Measurements from ENCODE around the gene GMPPB.
"Not testable (repeated sequence)": the region's sequence is repeated elsewhere in the genome, so short reads cannot be mapped to it uniquely, and the experiment has no call there.

The GMPPB gene

DNA sequence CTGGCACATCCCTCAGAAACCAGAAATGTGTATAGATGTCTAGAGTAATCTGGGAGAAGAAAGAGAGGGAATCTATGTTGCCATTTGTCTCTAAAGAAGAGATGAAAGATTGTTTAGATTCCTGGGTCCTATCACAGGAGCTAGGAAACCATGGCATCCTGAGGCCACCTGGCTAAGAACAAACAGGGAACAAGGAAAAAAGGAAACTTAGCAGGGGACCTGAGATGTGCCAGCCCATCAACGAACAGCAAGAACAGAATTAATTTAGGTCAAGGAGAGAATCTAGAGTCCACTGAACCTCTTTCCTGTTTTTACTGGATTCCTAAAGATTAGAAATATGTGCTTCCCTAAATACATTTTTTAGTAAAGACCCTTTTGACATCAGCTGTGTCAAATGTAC lies 32.3 kb upstream of the GMPPB start:
- H3K27me3 ChIP-seq (ENCODE audit: control insufficient read depth, insufficient read depth, low read length): no peaks in the 10 kb centered on the region
- H3K4me2 ChIP-seq (ENCODE audit: low read length): no peak overlapping the region
- H3K9ac ChIP-seq: no peak overlapping the region
- H3K4me1 ChIP-seq: peaks cover 18% of the 10 kb centered on the region
- TF ChIP-seq, protein P1, sequence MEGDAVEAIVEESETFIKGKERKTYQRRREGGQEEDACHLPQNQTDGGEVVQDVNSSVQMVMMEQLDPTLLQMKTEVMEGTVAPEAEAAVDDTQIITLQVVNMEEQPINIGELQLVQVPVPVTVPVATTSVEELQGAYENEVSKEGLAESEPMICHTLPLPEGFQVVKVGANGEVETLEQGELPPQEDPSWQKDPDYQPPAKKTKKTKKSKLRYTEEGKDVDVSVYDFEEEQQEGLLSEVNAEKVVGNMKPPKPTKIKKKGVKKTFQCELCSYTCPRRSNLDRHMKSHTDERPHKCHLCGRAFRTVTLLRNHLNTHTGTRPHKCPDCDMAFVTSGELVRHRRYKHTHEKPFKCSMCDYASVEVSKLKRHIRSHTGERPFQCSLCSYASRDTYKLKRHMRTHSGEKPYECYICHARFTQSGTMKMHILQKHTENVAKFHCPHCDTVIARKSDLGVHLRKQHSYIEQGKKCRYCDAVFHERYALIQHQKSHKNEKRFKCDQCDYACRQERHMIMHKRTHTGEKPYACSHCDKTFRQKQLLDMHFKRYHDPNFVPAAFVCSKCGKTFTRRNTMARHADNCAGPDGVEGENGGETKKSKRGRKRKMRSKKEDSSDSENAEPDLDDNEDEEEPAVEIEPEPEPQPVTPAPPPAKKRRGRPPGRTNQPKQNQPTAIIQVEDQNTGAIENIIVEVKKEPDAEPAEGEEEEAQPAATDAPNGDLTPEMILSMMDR (IDR thresholded peaks at IDR 0.05): no peak
- H3K9me3 ChIP-seq (ENCODE audit: control insufficient read depth, low read length): no peaks in the 10 kb centered on the region
- peaks cover 56% of the 10 kb centered on the region for H3K79me2 ChIP-seq
- no peak overlapping the region for H2AFZ ChIP-seq
- H3K36me3 ChIP-seq (ENCODE audit: control insufficient read depth, insufficient read depth, low read length): no peaks in the 10 kb centered on the region
- H3K27ac ChIP-seq: no peak overlapping the region
- H3K4me3 ChIP-seq (ENCODE audit: low read depth, low read length): no peak overlapping the region

DNA sequence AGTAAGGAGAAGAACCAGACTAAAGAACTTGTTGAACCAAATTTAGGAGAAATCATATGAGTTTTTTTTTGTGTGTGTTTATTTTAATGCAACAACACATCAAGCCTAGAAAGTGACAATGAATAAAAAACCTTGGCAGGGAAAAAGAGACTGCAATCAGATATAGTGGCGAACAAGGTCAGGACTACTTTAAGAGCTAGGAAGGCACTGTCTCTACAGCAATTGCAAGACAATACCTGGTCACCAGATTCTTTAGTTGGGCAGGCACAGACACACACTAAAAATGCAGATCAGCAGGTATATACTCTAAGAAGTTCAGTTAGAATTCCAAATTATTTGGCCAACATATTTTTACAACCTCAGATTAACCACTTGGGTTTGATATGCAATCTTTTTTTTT lies 30.8 kb upstream of the GMPPB start:
- H3K27ac ChIP-seq: no peak overlapping the region
- no peaks in the 10 kb centered on the region for H3K9me3 ChIP-seq (ENCODE audit: control insufficient read depth, low read length)
- no peaks in the 10 kb centered on the region for H3K27me3 ChIP-seq (ENCODE audit: control insufficient read depth, insufficient read depth, low read length)
- TF ChIP-seq, protein P1 (IDR thresholded peaks at IDR 0.05): no peak
- H3K79me2 ChIP-seq: peaks cover 53% of the 10 kb centered on the region
- H2AFZ ChIP-seq: no peak overlapping the region
- H3K4me3 ChIP-seq (ENCODE audit: low read depth, low read length): no peak overlapping the region
- no peaks in the 10 kb centered on the region for H3K36me3 ChIP-seq (ENCODE audit: control insufficient read depth, insufficient read depth, low read length)
- H3K4me2 ChIP-seq (ENCODE audit: low read length): no peak overlapping the region
- H3K9ac ChIP-seq: no peak overlapping the region
- peaks cover 18% of the 10 kb centered on the region for H3K4me1 ChIP-seq

DNA sequence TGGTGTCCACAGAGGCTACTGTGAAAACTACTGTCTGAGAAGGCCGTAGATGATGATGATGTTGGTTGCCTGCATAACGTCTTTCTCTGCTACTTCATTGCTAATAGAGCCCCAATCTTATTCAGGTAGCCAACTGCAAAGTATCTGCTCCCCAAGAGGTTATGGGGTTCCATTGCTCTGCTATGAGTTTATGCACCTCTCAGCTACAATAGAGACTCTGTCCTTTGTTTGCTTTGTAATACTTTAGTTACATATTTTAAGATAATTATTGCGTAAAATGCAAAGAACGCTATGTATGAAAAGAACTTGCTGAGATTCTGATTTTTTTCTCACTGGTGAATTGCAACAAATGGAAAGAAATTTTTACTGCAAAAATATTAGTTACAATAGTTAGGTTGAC lies 27.8 kb upstream of the GMPPB start:
- peaks cover 10% of the 10 kb centered on the region for H3K4me1 ChIP-seq
- H3K9me3 ChIP-seq (ENCODE audit: control insufficient read depth, low read length): no peaks in the 10 kb centered on the region
- H2AFZ ChIP-seq: no peak overlapping the region
- no peaks in the 10 kb centered on the region for H3K27me3 ChIP-seq (ENCODE audit: control insufficient read depth, insufficient read depth, low read length)
- TF ChIP-seq, protein P1 (IDR thresholded peaks at IDR 0.05): no peak
- H3K4me2 ChIP-seq (ENCODE audit: low read length): no peak overlapping the region
- no peak overlapping the region for H3K4me3 ChIP-seq (ENCODE audit: low read depth, low read length)
- H3K9ac ChIP-seq: no peak overlapping the region
- no peak overlapping the region for H3K27ac ChIP-seq
- H3K36me3 ChIP-seq (ENCODE audit: control insufficient read depth, insufficient read depth, low read length): no peaks in the 10 kb centered on the region
- H3K79me2 ChIP-seq: peaks cover 45% of the 10 kb centered on the region

DNA sequence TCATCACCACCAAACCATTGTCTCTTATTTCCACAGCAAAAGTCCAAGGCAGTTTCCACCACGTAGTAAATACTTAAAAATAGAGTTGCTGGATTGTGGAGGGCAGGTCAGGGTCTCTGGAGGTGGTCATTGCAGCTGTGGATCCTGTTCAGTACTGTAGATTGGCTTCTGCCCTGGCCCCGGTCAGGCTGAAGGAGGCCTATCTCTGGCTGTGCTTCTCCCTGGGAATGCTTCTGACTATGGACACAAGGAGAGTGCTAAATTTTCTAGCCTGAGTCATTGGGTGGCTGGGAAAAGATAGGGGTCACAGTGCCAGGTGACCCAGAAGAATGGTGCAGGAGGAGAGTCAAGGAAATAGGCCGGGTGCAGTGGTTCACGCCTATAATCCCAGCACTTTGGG lies 26.3 kb upstream of the GMPPB start:
- Histone ChIP-seq H3K4me2 (ENCODE audit: low read length) (no peak overlapping the region), H3K4me3 (ENCODE audit: low read depth, low read length) (no peak overlapping the region), H3K4me1 (peaks cover 10% of the 10 kb centered on the region), H2AFZ (no peak overlapping the region), H3K79me2 (peaks cover 44% of the 10 kb centered on the region), H3K36me3 (ENCODE audit: control insufficient read depth, insufficient read depth, low read length) (no peaks in the 10 kb centered on the region), H3K9me3 (ENCODE audit: control insufficient read depth, low read length) (no peaks in the 10 kb centered on the region), H3K27me3 (ENCODE audit: control insufficient read depth, insufficient read depth, low read length) (no peaks in the 10 kb centered on the region), H3K27ac (no peak overlapping the region), H3K9ac (no peak overlapping the region)
- TF ChIP-seq, protein P1 (IDR thresholded peaks at IDR 0.05): no peak

DNA sequence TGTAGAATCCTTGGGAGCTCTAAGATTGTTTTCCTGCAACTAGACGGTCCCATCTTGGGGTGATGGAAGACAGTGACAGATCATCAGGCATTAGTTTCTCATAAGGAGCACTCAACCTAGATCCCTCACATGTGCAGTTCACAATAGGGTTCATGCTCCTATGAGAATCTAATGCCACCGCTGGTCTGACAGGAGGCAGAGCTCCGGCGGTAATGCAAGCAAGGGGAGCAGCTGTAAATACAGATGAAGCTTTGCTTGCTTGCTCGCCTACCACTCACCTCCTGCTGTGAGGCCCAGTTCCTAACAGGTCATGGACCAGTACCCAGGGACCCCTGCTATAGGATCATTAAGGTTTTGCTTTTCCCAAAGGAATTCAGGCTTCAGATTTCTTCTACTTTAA lies 25.1 kb upstream of the GMPPB start:
- H3K9me3 ChIP-seq (ENCODE audit: control insufficient read depth, low read length); H3K4me2 ChIP-seq (ENCODE audit: low read length); H3K4me3 ChIP-seq (ENCODE audit: low read depth, low read length); H2AFZ ChIP-seq; H3K27me3 ChIP-seq (ENCODE audit: control insufficient read depth, insufficient read depth, low read length); H3K4me1 ChIP-seq; H3K9ac ChIP-seq; H3K36me3 ChIP-seq (ENCODE audit: control insufficient read depth, insufficient read depth, low read length); H3K27ac ChIP-seq: not testable (repeated sequence)
- H3K79me2 ChIP-seq: peaks cover 36% of the 10 kb centered on the region
